GM06990 (cell line): ENCODE measurements around the gene ARHGEF17.

Experiments
- DNase-seq: peaks from one replicate; pipeline ENCODE4 v3.0.0-alpha.2; 2011; ENCODE audit not compliant: insufficient read length; ENCODE audit errors: extremely low read depth
- H3K27me3 ChIP-seq: replicated peaks from 2 replicates; pipeline ENCODE4 v1.6.0; 2011; ENCODE audit warnings: low read length; ENCODE audit not compliant: control insufficient read depth, insufficient read depth
- H3K36me3 ChIP-seq: 2 replicates; pipeline ENCODE4 v1.5.1; 2011; ENCODE audit warnings: low read length; ENCODE audit not compliant: control insufficient read depth, insufficient read depth
- H3K4me3 ChIP-seq: replicated peaks from 2 replicates; pipeline ENCODE4 v1.5.1; 2011; ENCODE audit warnings: low read depth, mild to moderate bottlenecking, control low read depth, low read length
- TF ChIP-seq, protein P1 (sequence below): IDR thresholded peaks from 2 replicates; pipeline ENCODE4 v1.5.1; 2011; ENCODE audit warnings: low read length, control low read depth, mild to moderate bottlenecking, inconsistent platforms; ENCODE audit not compliant: insufficient read depth, poor library complexity, severe bottlenecking

ARHGEF17 gene

DNA sequence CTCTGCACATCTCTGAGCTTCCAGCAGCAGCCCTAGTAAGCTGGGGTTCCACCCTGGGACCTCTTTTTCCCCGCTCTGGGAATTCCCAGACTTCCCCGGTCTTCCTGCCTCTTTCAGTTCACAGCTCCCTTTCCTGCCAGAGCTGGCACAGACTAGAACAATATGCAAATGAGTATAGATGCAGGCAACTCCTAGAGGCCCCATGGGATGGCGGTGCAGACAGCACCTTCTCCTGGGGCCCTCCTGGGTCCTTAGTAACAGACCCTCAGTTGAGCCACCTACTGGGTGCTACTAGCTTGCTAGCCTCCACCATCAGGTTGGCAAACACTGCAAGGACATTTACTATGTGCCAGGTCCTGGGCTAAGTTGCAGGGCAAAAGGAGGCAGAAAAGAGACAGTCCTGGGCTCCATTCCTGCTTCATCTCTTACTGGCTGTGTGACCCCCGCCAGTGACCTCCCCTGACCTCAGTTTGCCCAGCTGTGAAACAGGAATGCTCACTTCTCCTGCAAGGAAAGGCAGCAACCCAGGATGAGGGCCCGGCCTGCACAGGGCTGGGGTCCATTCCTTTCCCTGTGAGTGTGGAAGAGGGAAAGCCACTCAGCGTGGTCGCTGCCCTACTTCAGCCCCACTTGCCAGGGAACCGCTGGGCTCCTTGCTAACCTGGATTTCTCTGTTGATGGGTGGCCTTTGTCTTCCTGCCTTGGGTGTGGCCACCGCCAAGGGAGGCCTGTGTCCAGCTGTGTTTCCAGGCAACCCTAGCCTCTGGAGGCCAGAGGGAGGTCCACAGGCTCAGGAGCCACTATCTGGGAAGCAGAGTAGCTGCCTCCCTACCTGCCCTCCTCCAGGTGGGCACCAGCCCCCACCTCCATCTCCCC, 75.4 kb downstream of the ARHGEF17 start:
- Histone ChIP-seq H3K27me3 (no peaks in the 10 kb centered on the region), H3K36me3 (peaks cover 5% of the 10 kb centered on the region), H3K4me3 (no peak overlapping the region; the same call in 1 of the 2 replicates)
- TF ChIP-seq, protein P1, sequence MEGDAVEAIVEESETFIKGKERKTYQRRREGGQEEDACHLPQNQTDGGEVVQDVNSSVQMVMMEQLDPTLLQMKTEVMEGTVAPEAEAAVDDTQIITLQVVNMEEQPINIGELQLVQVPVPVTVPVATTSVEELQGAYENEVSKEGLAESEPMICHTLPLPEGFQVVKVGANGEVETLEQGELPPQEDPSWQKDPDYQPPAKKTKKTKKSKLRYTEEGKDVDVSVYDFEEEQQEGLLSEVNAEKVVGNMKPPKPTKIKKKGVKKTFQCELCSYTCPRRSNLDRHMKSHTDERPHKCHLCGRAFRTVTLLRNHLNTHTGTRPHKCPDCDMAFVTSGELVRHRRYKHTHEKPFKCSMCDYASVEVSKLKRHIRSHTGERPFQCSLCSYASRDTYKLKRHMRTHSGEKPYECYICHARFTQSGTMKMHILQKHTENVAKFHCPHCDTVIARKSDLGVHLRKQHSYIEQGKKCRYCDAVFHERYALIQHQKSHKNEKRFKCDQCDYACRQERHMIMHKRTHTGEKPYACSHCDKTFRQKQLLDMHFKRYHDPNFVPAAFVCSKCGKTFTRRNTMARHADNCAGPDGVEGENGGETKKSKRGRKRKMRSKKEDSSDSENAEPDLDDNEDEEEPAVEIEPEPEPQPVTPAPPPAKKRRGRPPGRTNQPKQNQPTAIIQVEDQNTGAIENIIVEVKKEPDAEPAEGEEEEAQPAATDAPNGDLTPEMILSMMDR: peak; percentile 32
- DNase-seq: no peak

DNA sequence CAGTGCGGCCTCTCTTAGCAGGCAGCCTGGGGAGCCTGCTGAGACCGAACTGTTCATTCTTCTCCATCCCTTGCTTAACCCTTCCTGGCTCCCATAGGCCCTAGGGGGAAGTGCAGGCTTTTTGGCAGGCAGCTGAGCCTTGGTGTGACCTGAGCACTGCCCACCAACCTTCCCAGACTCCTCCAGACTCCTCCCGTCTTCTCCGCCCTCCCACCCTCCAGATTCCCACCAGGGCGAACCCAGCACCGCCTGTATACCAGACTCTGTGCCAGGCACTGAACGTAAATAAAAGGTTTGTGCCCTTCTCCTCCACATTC, 76.0 kb downstream of the ARHGEF17 start:
- H3K4me3 ChIP-seq: no peak overlapping the region
- no peak for DNase-seq
- H3K36me3 ChIP-seq: peaks cover 5% of the 10 kb centered on the region
- TF ChIP-seq, protein P1: no peak
- H3K27me3 ChIP-seq: no peaks in the 10 kb centered on the region

DNA sequence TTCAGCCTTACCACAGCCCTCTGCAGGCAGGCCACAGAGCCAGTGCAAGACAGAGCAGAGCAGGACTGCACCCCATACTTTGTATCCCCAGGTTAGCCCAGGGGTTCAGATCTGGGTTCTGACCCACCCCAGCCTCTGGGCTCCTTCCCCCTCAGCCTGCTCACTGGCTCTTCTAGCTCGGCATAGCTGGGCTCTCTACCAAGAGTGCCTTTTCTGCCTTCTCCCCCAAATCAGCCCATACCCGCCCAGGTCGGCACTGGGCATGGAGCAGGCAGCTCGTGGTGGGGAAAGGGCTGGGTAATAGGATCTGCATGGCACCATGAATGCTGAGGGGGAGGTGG, 76.4 kb downstream of the ARHGEF17 start:
- no peak for DNase-seq
- Histone ChIP-seq H3K4me3 (no peak overlapping the region; the same call in 1 of the 2 replicates), H3K36me3 (peaks cover 4% of the 10 kb centered on the region), H3K27me3 (no peaks in the 10 kb centered on the region)
- TF ChIP-seq, protein P1: no peak

DNA sequence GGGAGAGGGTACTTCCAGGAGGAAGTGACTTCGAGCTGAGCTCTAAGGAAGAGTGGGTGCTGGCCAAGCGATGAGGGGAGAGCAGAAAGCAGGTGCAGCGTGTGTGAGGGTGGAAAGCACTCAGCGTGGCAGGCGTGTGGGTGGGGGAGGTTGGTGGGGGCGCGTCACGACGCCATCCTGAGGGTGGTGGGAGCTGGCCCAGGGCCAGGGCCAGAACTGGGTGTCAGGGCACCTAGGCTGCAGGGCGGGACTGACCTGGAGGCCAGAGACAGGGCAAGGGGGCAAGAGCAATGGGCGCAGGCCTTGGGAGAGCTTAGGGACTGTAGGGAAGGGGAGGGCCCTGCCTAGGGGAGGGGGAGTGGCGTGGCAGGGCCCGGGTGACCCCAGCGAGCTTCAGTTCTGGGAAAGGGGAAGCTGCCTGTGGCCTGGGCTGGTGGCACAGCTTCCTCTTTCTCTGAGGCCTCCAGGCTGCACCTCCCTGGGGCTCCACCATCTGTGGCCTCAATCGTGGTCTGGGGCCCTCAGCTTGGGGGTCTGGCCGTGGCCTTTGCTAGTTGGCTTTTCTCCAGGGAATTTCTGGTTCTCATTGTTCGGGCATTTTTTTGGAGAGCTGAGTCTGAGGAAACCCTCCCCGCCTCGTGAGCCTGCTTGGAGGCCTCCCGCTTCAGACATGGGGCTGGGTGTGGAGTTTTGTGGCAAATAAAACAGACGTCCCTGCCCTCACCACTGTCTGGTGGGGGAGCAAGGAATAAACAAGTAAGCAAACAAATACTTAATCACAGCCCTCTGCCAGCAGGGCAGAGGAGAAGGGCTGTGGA, 77.0 kb downstream of the ARHGEF17 start:
- TF ChIP-seq, protein P1: no peak
- H3K4me3 ChIP-seq: peak overlapping the region; percentile 15
- DNase-seq: peak; percentile 84
- no peaks in the 10 kb centered on the region for H3K27me3 ChIP-seq
- peaks cover 6% of the 10 kb centered on the region for H3K36me3 ChIP-seq

DNA sequence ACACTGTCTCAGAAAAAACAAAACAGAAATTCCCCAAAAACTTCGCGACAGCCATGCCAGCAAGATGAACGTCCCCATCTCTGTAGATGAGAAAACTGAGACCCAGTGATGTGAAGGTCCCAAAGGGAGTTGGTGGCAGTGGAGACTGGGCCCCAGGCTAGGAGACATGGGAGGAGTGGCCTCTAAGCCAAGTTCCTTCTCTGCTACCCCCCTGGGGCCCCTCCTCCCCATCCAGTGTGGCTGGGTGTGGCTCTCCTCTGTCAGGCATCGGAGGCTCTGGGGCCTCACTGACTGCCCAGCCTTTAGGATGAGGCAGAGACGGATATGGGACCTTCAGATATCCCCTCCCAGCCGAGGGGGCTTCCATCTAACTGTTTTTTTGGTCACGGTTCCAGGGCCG, 77.9 kb downstream of the ARHGEF17 start:
- TF ChIP-seq, protein P1: no peak
- H3K27me3 ChIP-seq: no peaks in the 10 kb centered on the region
- peaks cover 9% of the 10 kb centered on the region for H3K36me3 ChIP-seq
- DNase-seq: peak; percentile 50
- peak overlapping the region; percentile 29; the same call in 1 of the 2 replicates for H3K4me3 ChIP-seq
